ENCODE results near the gene GMPPB.
"Not testable (repeated sequence)": the region's sequence is repeated elsewhere in the genome, so short reads cannot be mapped to it uniquely, and the experiment has no call there.

Gene GMPPB

DNA sequence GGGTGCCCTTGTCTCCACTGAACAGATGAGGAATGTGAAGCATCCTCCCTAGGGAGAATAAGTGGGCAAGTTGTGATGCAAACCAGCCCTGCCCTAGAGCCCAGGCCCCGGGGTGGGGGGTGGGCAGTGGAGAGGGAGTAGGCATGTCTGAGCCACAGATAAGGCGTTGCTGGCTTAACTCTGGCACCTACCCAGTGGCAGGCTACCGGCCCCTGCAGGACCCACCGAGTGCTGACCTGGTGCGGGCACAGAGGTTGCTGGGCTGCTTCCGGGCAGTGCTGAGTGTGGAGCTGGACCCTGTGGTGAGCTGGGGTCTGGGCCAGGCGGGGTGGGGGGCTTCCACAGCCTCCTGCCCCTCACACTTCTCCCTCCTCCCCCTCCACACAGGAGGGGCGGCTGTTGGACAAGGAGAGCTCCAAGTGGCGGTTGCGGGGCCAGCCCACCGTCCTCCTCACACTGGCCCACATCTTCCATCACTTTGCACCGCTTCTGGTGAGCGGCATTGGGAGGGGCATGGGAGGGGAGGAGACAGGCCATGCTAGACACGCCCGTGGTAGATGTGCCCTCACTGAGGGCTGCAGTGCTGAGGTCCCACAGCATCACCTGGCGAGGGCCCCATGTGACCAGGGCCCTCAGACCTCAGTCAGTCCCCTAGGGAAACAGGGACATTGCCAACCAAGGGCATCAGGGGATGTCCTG, 24.3 kb downstream of the GMPPB start:
- Histone ChIP-seq H3K9ac (ENCODE audit: low read length in 5 of 5) (peak overlapping the region in 1 of 5 donors; percentile 25), H3K4me3 (ENCODE audit: low read depth in 1 of 5, low read length in 5 of 5) (no peak overlapping the region), H3K27me3 (ENCODE audit: control insufficient read depth in 5 of 5, insufficient read depth in 4 of 5, low read length in 5 of 5) (no peaks in the 10 kb centered on the region), H3K27ac (ENCODE audit: low read depth, low read length) (no peak overlapping the region), H3K4me1 (ENCODE audit: control insufficient read depth in 5 of 5, insufficient read depth in 5 of 5, low read length in 5 of 5) (peaks cover 0 to 14% (median 7%) of the 10 kb centered on the region in 5 donors), H3K9me3 (ENCODE audit: control insufficient read depth in 5 of 5, low read length in 5 of 5) (no peaks in the 10 kb centered on the region), H3K36me3 (ENCODE audit: control insufficient read depth in 5 of 5, insufficient read depth in 5 of 5, low read length in 5 of 5) (peaks cover 0 to 70% (median 59%) of the 10 kb centered on the region in 5 donors)

DNA sequence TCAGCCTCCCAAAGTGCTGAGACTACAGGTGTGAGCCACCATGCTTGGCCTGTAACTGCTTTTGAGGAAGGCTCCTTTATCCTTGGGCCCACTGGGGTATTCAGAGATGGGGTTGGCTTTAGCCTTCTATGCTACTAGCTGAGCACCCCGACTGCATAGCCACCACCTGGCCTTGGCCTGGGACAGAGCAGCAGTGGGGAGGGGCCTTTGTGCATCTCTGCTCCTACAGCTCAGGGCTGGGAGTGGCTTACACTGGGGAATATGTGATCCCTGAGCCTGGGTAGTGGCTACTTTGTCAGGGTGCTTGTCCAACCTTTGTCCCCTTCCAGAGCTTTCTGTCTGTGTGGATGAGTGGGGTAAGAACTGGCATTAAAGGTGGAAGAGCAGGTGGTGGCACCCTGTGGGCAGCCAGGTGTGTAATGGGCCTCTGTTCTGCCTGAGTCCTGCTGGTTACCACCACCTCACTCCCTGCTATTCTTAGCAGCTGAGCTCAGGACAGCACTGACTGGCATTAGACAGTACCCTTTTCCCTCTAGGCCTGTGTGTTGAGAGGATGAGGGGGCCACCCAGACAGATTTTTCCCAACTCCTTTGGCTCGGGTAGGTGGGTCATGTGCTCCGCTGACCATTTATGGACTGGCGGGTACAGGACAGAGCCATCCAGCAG, 28.3 kb downstream of the GMPPB start:
- Histone ChIP-seq H3K36me3 (ENCODE audit: control insufficient read depth in 5 of 5, insufficient read depth in 5 of 5, low read length in 5 of 5) (peaks cover 0 to 36% (median 30%) of the 10 kb centered on the region in 5 donors), H3K4me1 (ENCODE audit: control insufficient read depth in 5 of 5, insufficient read depth in 5 of 5, low read length in 5 of 5) (peaks cover 0 to 19% (median 17%) of the 10 kb centered on the region in 5 donors)
- H3K9me3 ChIP-seq (ENCODE audit: control insufficient read depth in 5 of 5, low read length in 5 of 5); H3K27me3 ChIP-seq (ENCODE audit: control insufficient read depth in 5 of 5, insufficient read depth in 4 of 5, low read length in 5 of 5); H3K4me3 ChIP-seq (ENCODE audit: low read depth in 1 of 5, low read length in 5 of 5); H3K27ac ChIP-seq (ENCODE audit: low read depth, low read length); H3K9ac ChIP-seq (ENCODE audit: low read length in 5 of 5): not testable (repeated sequence)

DNA sequence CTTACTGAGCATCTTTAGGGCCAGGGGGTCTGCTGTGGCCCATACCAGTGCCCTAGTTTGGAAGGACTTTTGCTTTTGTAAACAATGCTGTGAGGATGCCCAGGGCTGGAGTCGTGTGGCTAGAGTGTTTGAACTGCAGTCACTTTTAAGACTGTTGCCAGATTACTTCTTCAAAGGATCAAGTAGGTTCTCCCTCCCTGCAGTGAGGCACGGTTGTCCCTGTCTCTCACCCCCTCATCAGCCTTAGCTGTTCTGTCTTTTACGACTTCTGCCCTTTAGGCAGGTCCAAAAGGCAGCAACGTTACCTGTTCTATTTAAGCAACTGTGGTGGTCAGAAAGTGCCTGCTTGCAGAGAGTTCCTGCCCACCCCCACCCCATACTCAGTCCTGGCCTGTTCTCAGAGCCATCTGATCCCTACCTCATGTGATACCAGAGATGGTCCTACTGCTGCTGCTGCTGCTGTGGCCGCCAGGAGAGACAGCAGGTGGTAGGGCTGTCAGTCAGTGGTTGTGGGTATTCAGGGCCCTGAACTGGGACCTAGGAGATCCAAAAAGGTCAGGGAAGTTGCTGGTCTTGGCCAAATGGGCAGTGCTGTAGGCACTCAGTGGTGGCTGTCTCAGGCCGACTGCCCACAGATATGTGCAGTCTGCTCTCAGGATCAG, 29.2 kb downstream of the GMPPB start:
- Histone ChIP-seq H3K36me3 (ENCODE audit: control insufficient read depth in 5 of 5, insufficient read depth in 5 of 5, low read length in 5 of 5) (peaks cover 0 to 26% (median 21%) of the 10 kb centered on the region in 5 donors), H3K4me1 (ENCODE audit: control insufficient read depth in 5 of 5, insufficient read depth in 5 of 5, low read length in 5 of 5) (peaks cover 0 to 28% (median 26%) of the 10 kb centered on the region in 5 donors)
- H3K9me3 ChIP-seq (ENCODE audit: control insufficient read depth in 5 of 5, low read length in 5 of 5); H3K27me3 ChIP-seq (ENCODE audit: control insufficient read depth in 5 of 5, insufficient read depth in 4 of 5, low read length in 5 of 5); H3K4me3 ChIP-seq (ENCODE audit: low read depth in 1 of 5, low read length in 5 of 5); H3K9ac ChIP-seq (ENCODE audit: low read length in 5 of 5); H3K27ac ChIP-seq (ENCODE audit: low read depth, low read length): not testable (repeated sequence)

DNA sequence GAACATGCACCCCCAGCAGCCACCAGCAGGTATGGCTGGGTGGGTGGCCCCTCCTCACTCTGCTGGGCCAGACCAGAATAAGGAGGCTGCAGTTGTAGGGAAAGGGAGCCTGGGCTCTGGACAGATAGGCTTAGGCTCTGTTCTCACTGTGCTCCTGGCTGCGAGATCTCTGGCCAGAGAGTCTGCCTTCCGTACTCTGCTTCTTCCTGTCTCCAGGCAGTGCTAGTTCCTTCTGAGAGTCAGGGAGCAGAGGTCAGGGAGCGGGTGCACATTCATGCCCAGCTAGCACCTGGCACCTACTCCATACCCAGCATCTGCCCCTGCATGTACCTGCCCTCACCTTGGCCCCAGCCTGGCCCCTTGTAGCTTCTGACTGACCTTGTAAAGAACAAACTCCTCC, 32.3 kb downstream of the GMPPB start:
- H3K4me3 ChIP-seq (ENCODE audit: low read depth in 1 of 5, low read length in 5 of 5); H3K36me3 ChIP-seq (ENCODE audit: control insufficient read depth in 5 of 5, insufficient read depth in 5 of 5, low read length in 5 of 5); H3K9me3 ChIP-seq (ENCODE audit: control insufficient read depth in 5 of 5, low read length in 5 of 5); H3K27me3 ChIP-seq (ENCODE audit: control insufficient read depth in 5 of 5, insufficient read depth in 4 of 5, low read length in 5 of 5); H3K27ac ChIP-seq (ENCODE audit: low read depth, low read length): not testable (repeated sequence)
- peaks cover 0 to 37% (median 31%) of the 10 kb centered on the region in 5 donors for H3K4me1 ChIP-seq (ENCODE audit: control insufficient read depth in 5 of 5, insufficient read depth in 5 of 5, low read length in 5 of 5)
- peak overlapping the region in 1 of 5 donors; percentile 31 for H3K9ac ChIP-seq (ENCODE audit: low read length in 5 of 5)

DNA sequence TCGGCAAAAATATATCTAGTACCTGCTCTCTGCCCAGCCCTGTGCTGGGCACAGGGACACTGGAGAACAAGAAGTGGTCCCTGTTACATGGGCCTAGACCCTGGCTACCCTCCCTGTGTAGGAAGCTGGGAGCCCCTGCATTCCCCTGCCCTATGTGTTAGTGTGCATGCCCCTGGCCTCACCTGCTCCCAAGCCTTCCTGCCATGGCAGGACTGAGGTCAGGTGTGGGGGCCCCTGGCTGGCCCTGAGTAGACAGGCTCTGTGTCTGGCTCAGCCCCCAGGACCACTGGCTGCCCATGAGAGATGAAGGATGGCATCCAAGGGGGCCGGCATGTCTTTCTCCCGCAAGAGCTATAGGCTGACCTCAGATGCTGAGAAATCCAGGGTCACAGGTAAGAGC, 32.9 kb downstream of the GMPPB start:
- not testable (repeated sequence) for H3K9me3 ChIP-seq (ENCODE audit: control insufficient read depth in 5 of 5, low read length in 5 of 5); H3K27me3 ChIP-seq (ENCODE audit: control insufficient read depth in 5 of 5, insufficient read depth in 4 of 5, low read length in 5 of 5); H3K27ac ChIP-seq (ENCODE audit: low read depth, low read length); H3K36me3 ChIP-seq (ENCODE audit: control insufficient read depth in 5 of 5, insufficient read depth in 5 of 5, low read length in 5 of 5)
- Histone ChIP-seq H3K9ac (ENCODE audit: low read length in 5 of 5) (peak overlapping the region in 1 of 5 donors; percentile 41), H3K4me1 (ENCODE audit: control insufficient read depth in 5 of 5, insufficient read depth in 5 of 5, low read length in 5 of 5) (peaks cover 0 to 41% (median 32%) of the 10 kb centered on the region in 5 donors), H3K4me3 (ENCODE audit: low read depth in 1 of 5, low read length in 5 of 5) (peak overlapping the region in 1 of 5 donors; percentile 7)

DNA sequence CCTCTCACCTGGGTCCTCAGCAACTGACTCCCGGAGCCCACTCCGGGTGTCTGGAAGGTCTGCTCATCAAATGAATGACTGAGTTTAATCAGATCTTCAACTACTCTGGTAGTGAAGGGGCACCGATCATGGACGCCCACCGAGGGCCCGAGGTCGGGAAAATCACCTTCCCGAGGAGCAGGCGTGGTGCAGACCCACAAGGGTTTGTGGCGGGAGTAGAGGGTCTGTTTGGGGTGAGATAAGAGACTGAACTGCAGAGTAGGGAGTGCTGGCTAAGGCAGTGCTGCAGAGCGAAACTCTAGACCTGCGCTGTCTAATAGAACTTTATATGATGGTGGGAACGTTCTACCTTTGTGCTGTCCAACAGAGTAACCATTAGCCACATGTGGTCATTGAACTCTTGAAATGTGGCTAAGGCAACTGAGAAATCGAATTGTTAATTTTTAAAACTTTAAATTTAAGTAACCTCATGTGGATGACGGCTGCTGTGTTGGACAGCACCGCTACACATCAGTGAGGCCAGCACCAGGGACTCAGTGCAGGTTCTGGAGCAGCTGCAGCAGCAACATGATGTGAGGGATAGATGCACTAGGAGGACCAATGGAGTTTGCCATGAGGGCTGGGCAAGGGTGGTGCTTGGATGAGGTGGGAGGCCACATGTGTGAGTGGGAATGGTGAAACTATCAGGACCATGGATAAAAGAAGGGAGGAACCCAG, 33.7 kb downstream of the GMPPB start:
- H3K27ac ChIP-seq (ENCODE audit: low read depth, low read length), result peak overlapping the region; percentile 54
- not testable (repeated sequence) for H3K27me3 ChIP-seq (ENCODE audit: control insufficient read depth in 5 of 5, insufficient read depth in 4 of 5, low read length in 5 of 5); H3K9me3 ChIP-seq (ENCODE audit: control insufficient read depth in 5 of 5, low read length in 5 of 5); H3K36me3 ChIP-seq (ENCODE audit: control insufficient read depth in 5 of 5, insufficient read depth in 5 of 5, low read length in 5 of 5)
- H3K4me1 ChIP-seq (ENCODE audit: control insufficient read depth in 5 of 5, insufficient read depth in 5 of 5, low read length in 5 of 5), result peaks cover 0 to 41% (median 32%) of the 10 kb centered on the region in 5 donors
- peak overlapping the region; percentile 68 to 99 (median 97) for H3K9ac ChIP-seq (ENCODE audit: low read length in 5 of 5)
- H3K4me3 ChIP-seq (ENCODE audit: low read depth in 1 of 5, low read length in 5 of 5), result peak overlapping the region; percentile 75 to 97 (median 93)

DNA sequence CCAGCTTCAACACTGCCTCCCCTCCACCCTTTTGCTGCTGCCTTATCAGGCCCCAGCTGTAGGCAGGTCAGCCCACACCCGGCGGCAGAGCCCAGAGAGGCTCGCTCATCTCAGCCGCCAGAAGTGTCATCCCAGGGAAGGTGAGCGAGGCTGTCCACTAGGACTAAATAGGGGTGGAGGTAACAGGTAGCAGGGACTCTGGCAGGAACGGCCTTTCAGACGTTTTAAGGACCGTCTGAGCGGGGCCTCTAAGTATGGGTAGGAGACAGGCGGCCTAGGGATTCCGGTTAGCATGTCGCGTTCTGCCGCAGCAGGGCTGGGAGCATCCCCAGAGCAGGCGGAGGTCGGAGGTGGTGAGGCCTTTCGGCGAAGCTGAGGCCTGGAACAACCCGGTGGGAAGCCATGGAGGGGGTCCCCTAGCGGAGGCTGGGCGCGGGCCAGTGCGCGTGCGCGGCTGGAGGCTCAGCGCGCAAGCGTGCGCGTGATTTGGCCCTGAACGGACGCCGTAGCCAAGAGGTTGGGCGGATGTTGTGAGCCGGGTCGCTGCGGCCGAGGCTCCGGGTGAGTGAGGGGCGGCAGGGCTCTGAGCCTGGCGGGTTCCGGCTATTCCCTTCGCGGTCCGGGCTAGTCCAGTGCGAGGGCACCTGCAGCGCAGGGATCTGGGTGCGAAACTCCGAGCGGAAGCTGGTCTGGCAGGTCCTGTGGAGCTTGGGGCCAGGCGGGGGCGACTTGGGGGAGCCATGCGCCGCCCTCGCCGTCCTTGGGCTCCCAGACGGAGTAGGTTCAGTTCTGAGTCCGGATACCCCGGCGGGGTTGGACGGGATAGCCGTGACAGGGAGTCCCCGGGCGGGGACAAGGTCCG, 34.5 kb downstream of the GMPPB start, which contains the start of the genes MST1 and RNF123:
MST1 (minus strand) TSS at position 429 of the 862 bp plus-strand sequence. CDS start 783 bp downstream, outside the sequence.
RNF123 (plus strand) TSS at position 512 of the 862 bp plus-strand sequence. CDS start 1,609 bp downstream, outside the sequence.
- Histone ChIP-seq H3K27ac (ENCODE audit: low read depth, low read length) (peak within 1 kb of the TSS; percentile 54), H3K4me1 (ENCODE audit: control insufficient read depth in 5 of 5, insufficient read depth in 5 of 5, low read length in 5 of 5) (peaks cover 0 to 41% (median 32%) of the 10 kb centered on the region in 5 donors), H3K4me3 (ENCODE audit: low read depth in 1 of 5, low read length in 5 of 5) (peak within 1 kb of the TSS; percentile 85 to 97 (median 93)), H3K9me3 (ENCODE audit: control insufficient read depth in 5 of 5, low read length in 5 of 5) (no peaks in the 10 kb centered on the region), H3K36me3 (ENCODE audit: control insufficient read depth in 5 of 5, insufficient read depth in 5 of 5, low read length in 5 of 5) (peaks cover 0 to 6% (median 2%) of the 10 kb centered on the region in 5 donors), H3K27me3 (ENCODE audit: control insufficient read depth in 5 of 5, insufficient read depth in 4 of 5, low read length in 5 of 5) (peaks cover 0 to 3% (median 0%) of the 10 kb centered on the region in 5 donors), H3K9ac (ENCODE audit: low read length in 5 of 5) (peak within 1 kb of the TSS; percentile 68 to 99 (median 97))

DNA sequence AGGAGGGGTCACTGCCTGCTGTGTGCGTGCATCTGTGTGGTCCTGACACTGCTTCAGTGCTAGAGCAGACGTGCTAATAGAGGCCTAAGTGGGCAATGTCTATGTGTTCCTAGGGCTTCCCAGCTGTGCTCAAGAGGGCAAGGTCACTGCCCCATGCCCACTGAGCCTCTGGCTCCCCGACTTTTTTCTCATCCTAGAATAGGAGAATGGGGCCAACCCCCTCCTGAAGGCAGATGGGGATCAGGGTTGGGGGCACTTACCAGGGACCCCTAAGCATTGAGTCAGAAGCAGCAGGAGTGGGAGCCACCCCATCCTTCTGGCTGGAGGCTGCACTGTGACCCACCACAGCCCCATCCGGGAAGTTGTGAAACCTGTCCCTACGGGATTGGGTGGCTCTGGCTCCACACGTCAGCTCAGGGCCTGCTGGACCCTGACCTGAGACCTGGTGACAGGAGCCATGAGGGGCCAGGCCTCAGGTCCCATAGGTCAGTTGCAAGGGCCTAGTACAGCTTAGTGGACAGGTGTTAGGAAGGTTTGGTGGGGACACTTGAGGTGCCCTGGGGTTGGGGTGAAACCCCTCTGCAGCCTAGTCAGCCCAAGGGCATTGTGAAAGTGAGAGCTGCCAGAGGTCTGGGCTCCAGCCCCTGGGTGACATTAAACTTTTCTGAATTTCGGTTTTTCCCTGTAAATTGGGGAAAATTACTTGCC, 35.3 kb downstream of the GMPPB start:
- H3K36me3 ChIP-seq (ENCODE audit: control insufficient read depth in 5 of 5, insufficient read depth in 5 of 5, low read length in 5 of 5), result peaks cover 0 to 13% (median 8%) of the 10 kb centered on the region in 5 donors
- not testable (repeated sequence) for H3K27ac ChIP-seq (ENCODE audit: low read depth, low read length); H3K27me3 ChIP-seq (ENCODE audit: control insufficient read depth in 5 of 5, insufficient read depth in 4 of 5, low read length in 5 of 5); H3K9me3 ChIP-seq (ENCODE audit: control insufficient read depth in 5 of 5, low read length in 5 of 5)
- H3K4me3 ChIP-seq (ENCODE audit: low read depth in 1 of 5, low read length in 5 of 5), result peak overlapping the region; percentile 85 to 97 (median 93)
- peak overlapping the region in 4 of 5 donors; percentile 88 to 99 (median 98) for H3K9ac ChIP-seq (ENCODE audit: low read length in 5 of 5)
- H3K4me1 ChIP-seq (ENCODE audit: control insufficient read depth in 5 of 5, insufficient read depth in 5 of 5, low read length in 5 of 5), result peaks cover 0 to 41% (median 32%) of the 10 kb centered on the region in 5 donors

All from subcutaneous abdominal adipose tissue (tissue), 5 donors.